GM18909 (cell line): Measurements from ENCODE around the gene TMC6.
"Not testable (repeated sequence)": the region's sequence is repeated elsewhere in the genome, so short reads cannot be mapped to it uniquely, and the experiment has no call there.

Experiments
- ATAC-seq: cut with Tn5 transposase; IDR thresholded peaks from one replicate; pipeline ENCODE4 v1.9.1; 2021; ENCODE audit warnings: mild to moderate bottlenecking; ENCODE audit not compliant: unreplicated experiment, poor library complexity

The TMC6 gene

DNA sequence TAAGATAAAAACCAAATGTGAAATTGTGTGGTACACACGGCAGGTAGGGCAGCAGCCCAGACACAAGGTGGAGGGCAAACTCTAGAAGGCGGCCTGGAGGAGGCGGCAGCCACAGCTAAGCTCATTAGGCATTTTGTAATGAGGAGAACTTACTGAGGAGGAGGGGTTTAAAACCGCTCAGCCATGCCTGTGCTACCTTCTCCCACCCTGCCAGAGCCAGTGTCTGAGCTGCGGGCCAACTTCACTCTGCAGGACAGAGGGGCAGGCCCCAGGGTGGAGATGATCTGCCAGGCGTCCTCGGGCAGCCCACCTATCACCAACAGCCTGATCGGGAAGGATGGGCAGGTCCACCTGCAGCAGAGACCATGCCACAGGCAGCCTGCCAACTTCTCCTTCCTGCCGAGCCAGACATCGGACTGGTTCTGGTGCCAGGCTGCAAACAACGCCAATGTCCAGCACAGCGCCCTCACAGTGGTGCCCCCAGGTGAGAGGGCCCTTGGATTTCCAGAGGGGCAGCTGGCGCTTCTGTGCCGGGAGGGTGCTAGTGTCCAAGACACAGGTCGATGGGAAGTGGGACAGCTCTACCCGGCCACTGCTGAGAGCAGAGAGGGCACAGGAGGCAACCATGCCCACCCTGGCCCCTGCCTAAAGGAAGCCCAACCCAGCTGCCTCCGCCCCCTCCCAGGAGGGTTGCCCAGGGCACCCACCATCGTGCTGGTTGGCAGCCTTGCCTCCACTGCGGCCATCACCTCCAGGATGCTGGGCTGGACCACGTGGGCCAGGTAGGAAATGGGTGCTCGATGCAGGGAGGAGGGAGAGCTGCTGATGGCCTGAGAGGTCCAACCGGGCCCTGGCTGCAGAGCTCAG lies 35.6 kb upstream of the TMC6 start:
- no peak for ATAC-seq

DNA sequence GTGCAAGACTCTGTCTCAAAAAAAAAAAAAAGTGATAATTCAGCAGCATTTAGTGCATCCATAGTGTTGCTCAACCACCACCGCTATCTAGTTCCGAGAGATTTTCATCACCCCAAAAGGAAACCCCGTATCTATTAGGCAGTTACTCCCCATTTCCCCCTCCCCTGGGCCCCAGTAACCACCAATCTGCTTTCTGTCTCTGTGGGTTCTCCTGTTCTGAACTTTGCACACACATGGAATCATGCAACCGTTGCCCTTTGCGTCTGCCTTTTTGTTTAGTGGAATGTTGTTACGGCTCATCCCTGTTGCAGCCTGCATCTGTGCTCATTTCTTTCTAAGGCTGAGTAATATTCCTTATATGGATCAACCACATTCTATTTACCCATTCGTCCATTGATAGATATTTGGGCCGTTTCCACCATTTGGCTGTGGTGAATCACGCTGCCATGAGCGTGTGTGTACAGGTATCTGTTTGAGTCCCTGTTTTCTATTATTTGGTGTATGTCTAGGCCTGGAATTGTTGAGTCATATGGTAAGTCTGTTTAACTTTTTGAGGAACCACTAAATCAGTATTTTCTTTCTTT lies 31.1 kb upstream of the TMC6 start:
- peak; percentile 34 for ATAC-seq

- ATAC-seq: peak; percentile 68
These were observed 26.6 kb upstream of the TMC6 start for GRCh38 chr17:78154903-78155811.

- no peak for ATAC-seq
These were observed 23.0 kb upstream of the TMC6 start for GRCh38 chr17:78151514-78152008.

DNA sequence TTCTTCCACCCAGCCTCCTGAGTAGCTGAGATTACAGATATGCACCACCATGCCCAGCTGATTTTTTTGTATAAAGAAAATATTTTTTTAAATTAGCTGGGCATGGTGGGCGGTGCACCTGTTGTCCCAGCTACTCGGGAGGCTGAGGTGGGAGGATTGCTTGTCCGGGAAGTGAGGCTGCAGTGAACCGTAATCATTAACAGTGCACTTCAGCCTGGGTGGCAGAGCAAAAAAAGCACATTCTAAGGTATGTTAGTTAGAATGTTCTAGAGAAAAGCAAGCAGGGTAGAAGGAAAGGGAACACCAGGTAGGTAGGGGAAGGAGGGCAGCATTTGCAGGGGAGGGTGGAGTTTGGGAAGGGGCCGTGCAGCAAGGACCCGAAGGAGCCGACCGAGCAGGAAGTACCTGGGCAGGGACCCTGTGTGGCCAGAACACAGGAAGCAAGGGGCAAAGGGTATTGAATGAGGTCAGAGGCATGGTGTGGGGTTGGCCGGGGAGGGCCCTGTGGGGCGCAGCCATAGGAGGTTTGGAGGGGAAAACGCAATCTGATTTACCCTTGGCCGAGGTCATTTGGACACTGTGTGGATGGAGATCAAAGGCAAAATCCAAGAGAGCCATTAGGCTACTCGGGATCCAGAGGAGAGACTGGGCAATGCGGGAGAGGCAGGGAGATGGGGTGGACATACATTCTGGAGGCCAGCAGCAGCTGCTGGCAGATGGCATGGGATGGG lies 19.9 kb upstream of the TMC6 start:
- ATAC-seq: no peak

GRCh38 chr17:78147315-78147998 lies 18.9 kb upstream of the TMC6 start:
- ATAC-seq: peak; percentile 58

DNA sequence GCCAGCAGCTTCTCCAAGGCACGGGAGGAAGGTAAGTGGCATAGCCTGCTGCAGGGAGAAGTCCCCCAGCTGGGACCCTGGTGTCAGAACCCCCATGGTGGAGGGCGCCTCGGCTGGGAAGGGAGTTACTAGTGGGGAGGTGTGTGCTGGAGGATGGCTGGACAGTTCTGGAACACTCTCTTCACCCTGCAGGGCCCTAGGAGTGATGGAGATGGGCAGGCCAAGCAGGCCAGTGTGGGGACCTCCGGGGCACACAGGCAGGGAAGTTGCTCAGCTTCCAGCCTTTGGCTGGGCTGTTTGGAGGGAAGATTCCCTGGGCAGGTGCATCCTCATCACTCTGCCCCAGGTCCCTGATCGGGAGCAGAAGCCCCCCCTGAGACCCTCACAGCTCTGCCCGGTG lies 18.3 kb upstream of the TMC6 start:
- ATAC-seq: no peak

DNA sequence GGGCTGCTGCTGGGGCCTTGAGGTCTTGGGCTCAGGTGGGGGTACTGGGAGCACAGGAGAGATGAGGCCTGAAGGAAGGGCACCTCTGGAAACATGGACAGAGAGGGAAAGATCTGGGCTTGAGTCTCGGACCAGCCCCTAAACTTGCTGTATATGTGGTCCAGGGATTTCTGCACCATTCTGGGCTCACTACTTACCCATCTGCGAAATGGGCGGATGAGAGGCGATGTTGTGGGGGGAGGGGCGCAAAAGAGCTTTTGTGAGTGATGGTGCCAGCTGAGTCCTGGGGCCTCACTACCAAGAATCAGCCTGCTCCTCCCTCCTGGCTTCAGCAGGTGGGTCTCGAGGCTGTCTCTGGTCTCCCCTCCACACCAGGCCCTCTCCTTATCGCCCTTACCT lies 17.9 kb upstream of the TMC6 start:
- no peak for ATAC-seq

DNA sequence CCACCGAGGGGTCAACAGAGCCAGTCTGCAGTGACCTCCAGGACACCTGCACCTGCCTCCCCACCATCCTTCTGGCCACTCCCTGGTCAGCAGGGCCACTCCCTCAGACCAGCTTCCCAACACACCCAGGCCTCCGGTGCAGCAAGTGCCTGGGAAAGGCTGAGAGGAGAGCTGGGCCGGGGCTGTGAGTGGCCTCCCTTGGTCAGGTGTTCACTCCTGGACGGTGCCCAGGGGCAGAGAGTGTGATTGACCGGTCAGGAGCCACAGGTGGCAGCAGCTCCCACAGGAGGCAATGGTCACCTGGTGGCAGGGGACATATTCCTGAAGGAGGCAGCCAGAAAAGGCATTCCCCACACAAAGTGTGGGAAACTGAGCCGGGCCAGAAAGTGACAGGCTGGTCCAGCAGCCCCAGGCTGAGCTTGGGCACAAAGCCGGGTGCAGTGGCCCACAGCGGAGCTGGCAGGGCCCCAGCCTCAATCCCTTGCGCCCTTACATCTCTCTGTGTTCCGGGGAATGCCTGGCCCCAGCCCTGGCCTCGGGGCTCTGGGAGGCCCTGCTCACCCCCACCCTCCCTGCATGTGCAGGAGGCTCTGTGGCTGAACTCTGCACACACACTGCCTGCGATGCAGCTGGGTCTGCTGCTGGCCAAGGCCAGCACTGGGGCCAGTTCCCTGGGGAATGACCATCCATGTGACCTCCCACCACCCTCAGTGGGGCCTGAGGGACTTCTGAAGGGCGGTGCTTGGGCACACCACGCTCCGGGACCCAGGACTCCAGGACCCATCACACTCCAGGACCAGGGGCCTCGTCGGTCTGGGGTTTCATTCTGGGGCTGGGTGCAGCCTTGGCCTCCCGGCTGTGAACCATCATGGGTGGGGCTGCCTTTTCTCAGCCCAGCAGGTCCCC lies 16.4 kb upstream of the TMC6 start:
- ATAC-seq: no peak

- ATAC-seq: no peak
These were observed 15.7 kb upstream of the TMC6 start for GRCh38 chr17:78144147-78144719.

DNA sequence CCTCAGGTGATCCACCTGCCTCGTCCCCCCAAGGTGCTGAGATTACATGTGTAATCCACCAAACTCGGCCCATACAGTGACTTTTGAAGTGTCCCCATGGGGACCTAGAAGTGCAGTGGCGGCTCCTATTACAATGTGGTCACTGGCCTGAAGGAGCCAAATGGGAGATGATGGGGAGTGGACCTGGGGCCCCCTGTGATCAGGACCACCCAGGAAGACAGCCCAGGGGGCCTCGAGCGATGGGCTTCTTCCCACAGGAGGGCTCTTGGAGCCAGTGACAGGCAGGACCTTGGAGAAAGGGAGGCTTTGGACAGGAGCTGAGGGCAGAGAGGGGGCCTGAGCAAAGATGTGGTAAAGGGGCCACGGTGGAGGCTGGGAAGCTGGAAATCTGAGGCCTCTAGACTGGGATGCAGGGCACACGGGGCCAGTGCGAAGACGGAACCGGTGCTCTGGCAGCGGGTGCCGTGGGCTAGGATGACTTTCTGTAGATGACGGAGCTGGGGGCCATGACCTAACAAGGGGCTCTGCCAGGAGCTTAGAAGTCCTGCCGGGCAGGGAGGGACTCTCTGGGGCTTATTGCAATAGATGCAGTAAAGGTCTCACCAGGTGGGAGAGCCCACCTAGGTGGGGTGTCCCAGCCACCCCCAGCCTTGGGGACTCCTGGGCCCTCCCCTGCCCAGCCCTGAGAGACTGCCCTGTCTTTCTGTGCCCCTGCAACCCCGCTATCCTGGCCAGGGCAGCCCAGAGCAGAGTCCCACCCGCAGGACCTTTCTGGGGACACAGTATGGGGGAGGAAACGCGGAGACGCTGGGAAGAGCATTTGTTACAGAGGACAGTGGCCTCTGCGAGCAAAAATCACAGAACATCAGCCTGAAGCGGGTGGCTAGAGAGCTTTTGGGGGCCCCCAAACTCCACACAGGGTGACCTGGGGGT lies 14.9 kb upstream of the TMC6 start:
- ATAC-seq: no peak

DNA sequence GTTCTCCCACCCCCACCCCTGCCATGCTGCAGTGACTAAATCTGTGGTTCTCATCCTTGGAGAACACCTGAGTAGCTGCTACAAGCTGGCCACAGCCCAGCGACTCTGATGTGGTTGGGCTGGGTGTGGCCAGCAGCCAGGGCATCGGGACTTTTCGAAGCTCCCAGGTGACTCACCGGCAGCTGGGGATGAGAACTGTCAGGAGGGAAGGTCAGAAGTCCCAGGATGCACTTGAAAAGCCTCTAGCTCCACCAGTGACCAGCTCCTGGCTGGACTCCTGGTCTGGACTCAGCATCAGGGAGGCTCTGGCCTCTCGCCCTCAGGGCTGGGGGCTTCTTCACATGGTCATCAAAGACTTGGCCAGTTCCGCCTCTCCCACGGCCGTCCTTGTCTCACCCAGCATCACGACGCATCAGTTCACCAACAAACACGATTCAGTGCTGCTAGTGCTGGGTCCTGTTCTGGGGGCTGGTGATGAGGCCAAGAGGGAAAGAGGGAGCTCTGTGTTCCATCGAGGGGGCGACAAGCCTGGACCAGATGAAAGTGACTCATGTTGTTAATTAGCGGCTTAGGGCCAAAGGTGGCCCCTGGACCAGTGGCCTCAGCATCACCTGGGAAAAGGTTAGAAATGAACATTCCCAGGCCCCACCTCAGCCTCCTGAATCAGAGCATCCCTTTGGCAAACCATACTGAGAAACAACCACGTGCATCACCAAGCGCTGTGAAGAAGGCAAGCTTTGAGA lies 13.7 kb upstream of the TMC6 start:
- no peak for ATAC-seq

GRCh38 chr17:78141437-78142118 lies 13.0 kb upstream of the TMC6 start:
- no peak for ATAC-seq

DNA sequence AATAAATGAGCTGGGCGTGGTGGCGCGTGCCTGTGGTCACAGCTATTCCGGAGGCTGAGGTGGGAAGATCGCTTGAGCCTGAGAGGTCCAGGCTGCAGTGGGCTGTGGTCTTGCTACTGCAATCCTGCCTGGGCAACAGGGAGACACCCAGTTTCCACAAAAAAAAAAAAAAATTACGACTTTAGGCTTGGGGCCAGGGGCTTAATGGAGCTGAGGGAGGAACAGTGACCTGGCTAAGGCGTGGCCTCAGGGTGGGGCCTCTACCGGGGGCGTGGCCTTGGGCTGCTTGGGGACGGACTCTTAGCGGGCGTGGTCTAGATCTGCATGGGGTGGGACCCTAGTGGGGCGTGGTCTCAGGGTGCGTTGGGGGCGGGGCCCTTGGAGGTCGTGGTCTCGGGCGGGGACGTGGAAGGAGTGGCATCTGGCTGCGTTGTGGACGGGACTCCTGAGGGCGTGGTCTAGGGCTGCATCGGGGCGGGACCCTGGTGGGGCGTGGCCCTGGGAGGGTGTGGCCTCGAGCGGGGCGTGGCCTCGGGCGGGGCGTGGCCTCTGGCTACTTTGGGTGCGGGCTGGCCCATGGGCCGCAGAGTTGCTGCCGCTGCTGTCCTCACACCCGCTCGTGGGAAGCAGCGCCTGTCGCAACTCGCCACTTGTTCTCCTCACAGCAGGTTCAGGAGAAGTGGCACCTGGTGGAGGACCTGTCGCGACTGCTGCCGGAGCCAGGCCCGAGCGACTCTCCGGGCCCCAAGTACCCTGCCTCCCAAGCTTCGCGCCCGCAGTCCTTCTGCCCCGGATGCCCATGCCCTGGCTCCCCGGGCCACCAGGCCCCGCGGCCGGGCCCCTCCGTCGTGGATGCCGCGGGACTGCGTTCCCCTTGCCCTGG lies 11.9 kb upstream of the TMC6 start:
- ATAC-seq: peak; percentile 82

DNA sequence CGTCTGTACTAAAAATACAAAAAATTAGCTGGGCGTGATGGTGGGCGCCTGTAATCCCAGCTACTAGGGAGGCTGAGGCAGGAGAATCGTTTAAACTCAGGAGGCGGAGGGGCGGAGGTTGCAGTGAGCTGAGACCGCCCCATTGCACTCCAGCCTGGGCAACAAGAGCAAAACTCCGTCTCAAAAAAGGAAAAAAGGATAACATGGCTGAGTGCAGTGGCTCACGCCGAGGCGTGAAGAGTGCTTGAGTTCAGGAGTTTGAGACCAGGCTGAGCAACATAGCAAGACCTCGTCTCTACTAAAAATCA lies 11.3 kb upstream of the TMC6 start:
- ATAC-seq: not testable (repeated sequence)
